C4-2B (cell line): ENCODE data around the gene MED4.

Experiments
- H3K27ac ChIP-seq: fragments of 450-650 bp; 2 replicates; pipeline ENCODE4 v1.5.1; 2017
- ZFX ChIP-seq: fragments of 450-650 bp; IDR thresholded peaks from 2 replicates; pipeline ENCODE4 v1.6.1; 2017
- TF ChIP-seq, protein P1 (sequence below): fragments of 450-650 bp; conservative IDR thresholded peaks from 2 replicates; pipeline ENCODE4 v1.5.1; 2017; ENCODE audit warnings: mild to moderate bottlenecking

MED4 gene

DNA sequence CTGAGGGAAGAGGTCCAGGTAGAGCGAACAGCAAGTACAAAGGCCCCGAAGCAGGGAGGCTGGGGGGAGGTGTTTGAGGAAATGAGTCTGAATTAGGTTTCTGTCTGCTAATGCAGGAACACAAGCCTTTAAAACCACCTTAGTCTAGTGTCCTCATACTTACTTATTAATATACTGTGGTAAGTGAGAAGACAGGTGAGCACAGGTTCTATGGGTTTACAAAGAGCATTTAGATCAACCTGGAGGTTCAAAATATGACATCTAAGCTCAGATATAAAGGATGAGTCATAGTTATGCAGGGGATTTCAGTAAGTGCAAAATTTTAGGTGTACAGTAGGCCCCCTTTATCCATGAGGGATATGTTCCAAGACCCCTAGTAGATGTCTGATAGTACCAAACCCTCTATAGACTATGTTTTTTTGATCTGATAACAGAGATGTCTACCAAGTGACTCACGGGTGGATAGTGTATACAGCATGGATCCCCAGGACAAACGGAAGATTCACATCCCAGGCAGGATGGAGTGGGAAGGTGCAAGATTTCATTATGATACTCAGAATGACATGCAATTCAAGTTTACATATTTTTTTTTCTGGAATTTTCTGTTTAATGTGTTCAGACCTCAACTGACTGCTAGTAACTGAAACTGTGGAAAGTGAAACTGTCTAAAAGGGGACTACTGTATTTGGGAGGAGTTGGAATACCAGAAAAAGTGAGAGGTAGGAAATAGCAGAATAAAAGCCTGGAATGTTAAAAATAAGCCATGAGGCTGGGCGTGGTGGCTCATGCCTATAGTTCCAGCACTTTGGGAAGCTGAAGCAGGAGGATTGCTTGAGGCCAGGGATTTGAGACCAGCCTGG lies 18.2 kb upstream of the MED4 start:
- no peak overlapping the region for H3K27ac ChIP-seq
- TF ChIP-seq, protein P1, sequence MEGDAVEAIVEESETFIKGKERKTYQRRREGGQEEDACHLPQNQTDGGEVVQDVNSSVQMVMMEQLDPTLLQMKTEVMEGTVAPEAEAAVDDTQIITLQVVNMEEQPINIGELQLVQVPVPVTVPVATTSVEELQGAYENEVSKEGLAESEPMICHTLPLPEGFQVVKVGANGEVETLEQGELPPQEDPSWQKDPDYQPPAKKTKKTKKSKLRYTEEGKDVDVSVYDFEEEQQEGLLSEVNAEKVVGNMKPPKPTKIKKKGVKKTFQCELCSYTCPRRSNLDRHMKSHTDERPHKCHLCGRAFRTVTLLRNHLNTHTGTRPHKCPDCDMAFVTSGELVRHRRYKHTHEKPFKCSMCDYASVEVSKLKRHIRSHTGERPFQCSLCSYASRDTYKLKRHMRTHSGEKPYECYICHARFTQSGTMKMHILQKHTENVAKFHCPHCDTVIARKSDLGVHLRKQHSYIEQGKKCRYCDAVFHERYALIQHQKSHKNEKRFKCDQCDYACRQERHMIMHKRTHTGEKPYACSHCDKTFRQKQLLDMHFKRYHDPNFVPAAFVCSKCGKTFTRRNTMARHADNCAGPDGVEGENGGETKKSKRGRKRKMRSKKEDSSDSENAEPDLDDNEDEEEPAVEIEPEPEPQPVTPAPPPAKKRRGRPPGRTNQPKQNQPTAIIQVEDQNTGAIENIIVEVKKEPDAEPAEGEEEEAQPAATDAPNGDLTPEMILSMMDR, result no peak
- TF ChIP-seq ZFX, result no peak

GRCh38 chr13:48110931-48111721 lies 16.2 kb upstream of the MED4 start:
- no peak overlapping the region for H3K27ac ChIP-seq
- TF ChIP-seq, protein P1, result no peak
- no peak for TF ChIP-seq ZFX

DNA sequence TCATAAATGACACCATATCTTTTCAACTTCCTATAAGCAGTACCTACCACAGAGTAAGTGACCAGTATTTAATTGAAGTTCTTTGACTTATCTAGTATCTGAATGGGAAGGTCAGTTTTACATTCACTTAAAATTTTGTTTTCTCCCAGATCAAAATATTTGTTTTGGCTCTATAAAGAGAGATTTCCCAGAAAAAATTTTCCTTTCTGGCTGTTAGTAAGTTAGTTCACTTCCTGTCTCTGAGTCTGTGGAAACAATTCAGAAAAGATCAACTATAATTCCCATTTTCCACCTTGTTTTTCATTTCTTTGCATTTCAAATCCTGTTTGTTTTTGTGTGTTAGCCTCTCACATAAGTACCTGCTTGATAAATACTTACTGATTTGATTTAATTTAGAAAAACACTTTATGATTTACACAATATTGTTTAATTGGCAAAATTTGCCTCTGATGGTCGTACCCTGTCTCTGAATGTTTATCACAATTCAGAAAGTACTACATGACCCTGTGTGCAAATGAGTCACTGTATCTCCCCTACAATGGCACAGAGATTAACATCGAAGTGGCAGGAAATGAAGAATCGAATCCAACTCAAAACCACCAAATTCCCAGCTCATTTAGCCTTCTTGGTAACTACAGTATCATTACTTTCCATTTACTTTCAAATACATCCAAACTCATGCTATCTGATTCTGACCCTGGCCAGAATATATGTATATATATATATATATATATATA lies 15.4 kb upstream of the MED4 start:
- TF ChIP-seq, protein P1, result no peak
- no peak for TF ChIP-seq ZFX
- no peak overlapping the region for H3K27ac ChIP-seq

DNA sequence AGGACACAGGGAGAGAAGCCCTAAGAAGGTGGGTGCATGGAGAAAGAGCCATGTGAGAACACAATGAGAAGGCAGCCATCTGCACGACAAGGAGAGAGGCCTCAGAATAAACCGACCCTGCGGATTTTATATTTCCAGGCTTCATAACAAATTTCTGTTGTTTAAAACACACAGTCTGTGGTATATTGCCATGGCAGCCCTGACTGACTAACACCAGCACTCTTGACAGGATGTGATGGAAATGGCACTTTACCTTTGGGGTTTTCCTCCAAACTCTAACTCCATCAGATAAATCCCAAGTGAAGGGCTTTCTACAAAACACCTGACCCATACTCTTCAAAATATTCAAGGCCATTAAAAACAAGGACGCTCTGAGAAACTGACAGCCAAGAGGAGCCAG lies 13.2 kb upstream of the MED4 start:
- no peak for TF ChIP-seq ZFX
- TF ChIP-seq, protein P1, result no peak
- no peak overlapping the region for H3K27ac ChIP-seq

GRCh38 chr13:48097793-48098192 lies 2.9 kb upstream of the MED4 start:
- no peak overlapping the region for H3K27ac ChIP-seq
- TF ChIP-seq ZFX, result no peak
- TF ChIP-seq, protein P1, result no peak

- H3K27ac ChIP-seq, result no peak overlapping the region
- TF ChIP-seq, protein P1, result no peak
- no peak for TF ChIP-seq ZFX
Observed at GRCh38 chr13:48096670-48097069, 1.8 kb upstream of the MED4 start.

- H3K27ac ChIP-seq, result peak overlapping the region; percentile 73
- no peak for TF ChIP-seq ZFX
- TF ChIP-seq, protein P1, result no peak
Observed at GRCh38 chr13:48094404-48094780, 512 bp downstream of the MED4 start.
